Upper lobe of left lung (tissue), 6 donors: ENCODE results near the gene NAV2. TPM values are rescaled to one million over a fixed set of nuclear protein-coding genes. Genes with fewer than 3 reads are reported as not detected.

ENCODE experiments used
- ATAC-seq, 2 donors: fragments of 200-7000 bp; cut with Tn5 transposase; one replicate each; pipeline ENCODE4 v1.9.1; 2022; ENCODE audit warnings: mild to moderate bottlenecking in 2 of 2, moderate library complexity in 2 of 2; ENCODE audit not compliant: low FRiP score in 2 of 2
- DNase-seq, 2 donors: peaks; one replicate each; pipeline ENCODE4 v3.0.0-alpha.2; 2019 to 2020
- H3K27ac ChIP-seq, 4 donors: fragments of 200-600 bp; sonication (generic); one replicate each; pipeline ENCODE4 v1.5.1; 2016 to 2019
- H3K27me3 ChIP-seq, 4 donors: fragments of 200-600 bp; sonication (generic); one replicate each; pipeline ENCODE4 v1.5.1; 2017 to 2019
- H3K36me3 ChIP-seq, 4 donors: fragments of 200-600 bp; sonication (generic); one replicate each; pipeline ENCODE4 v1.5.1; 2016 to 2019
- H3K4me1 ChIP-seq, 4 donors: fragments of 200-600 bp; sonication (generic); one replicate each; pipeline ENCODE4 v1.5.1; 2018 to 2019
- H3K4me3 ChIP-seq, 4 donors: fragments of 200-600 bp; sonication (generic); one replicate each; pipeline ENCODE4 v1.5.1; 2017 to 2019; ENCODE audit warnings: mild to moderate bottlenecking in 2 of 4, moderate library complexity in 1 of 4
- H3K9me3 ChIP-seq, 4 donors: fragments of 200-600 bp; sonication (generic); one replicate each; pipeline ENCODE4 v1.5.1; 2018 to 2019
- CTCF ChIP-seq, 6 experiments: fragments of 450-650 bp in 4 of 6; fragments of 200-600 bp in 2 of 6; sonication (generic) in 2 of 6; IDR thresholded peaks; one replicate each; pipeline ENCODE4 v1.5.1; 2016 to 2019; ENCODE audit warnings: antibody characterized with exemption in 6 of 6
- EP300 ChIP-seq, 4 donors: sonication (generic); formaldehyde crosslinking; IDR thresholded peaks; one replicate each; pipeline ENCODE4 v1.5.1; 2017; ENCODE audit warnings: antibody characterized with exemption in 4 of 4, control low read depth in 2 of 4
- POLR2A ChIP-seq, 4 donors: fragments of 450-650 bp; IDR thresholded peaks; one replicate each; pipeline ENCODE4 v1.5.1; 2016 to 2017; ENCODE audit warnings: antibody characterized with exemption in 4 of 4, mild to moderate bottlenecking in 2 of 4
- POLR2AphosphoS5 ChIP-seq, 2 donors: sonication (generic); formaldehyde crosslinking; IDR thresholded peaks; one replicate each; pipeline ENCODE4 v1.5.1; 2017; ENCODE audit warnings: antibody characterized with exemption in 2 of 2
- WGBS, 2 donors: methylation state at CpG; one replicate each; pipeline ENCODE4 v1.1.5; 2017 to 2018; 5-methylcytosine and 5-hydroxymethylcytosine counted together
- small RNA-seq, 4 donors: library from RNA; depleted of rRNA; stranded (forward); fragments of <200 nt; gene quantifications; one replicate each; pipeline ENCODE3, GENCODE V24; 2016
- total RNA-seq, 6 donors: library from RNA; depleted of rRNA in 4 of 6; stranded (reverse); fragments of >200 nt in 4 of 6; gene quantifications; one replicate each; pipeline versions ENCODE4 v1.1.0 to v1.2.1, GENCODE V29; 2016 to 2021
- donor health status: DM: no; HTN: no; CAD: no; lungs with moderate emphysema.
- donor health status: DM: no; HTN: yes; CAD: no; lungs with severe emphysema.

The NAV2 gene
- total RNA-seq, 6 donors from 2014 or later, result 40.5 to 61.4 (median 52.3) TPM

GRCh38 chr11:20163783-20164481 is 451.3 kb downstream of the NAV2 start:
- peaks cover 9 to 23% (median 16%) of the 10 kb centered on the region in 4 donors for H3K4me1 ChIP-seq
- H3K27me3 ChIP-seq, result peaks cover 0 to 66% (median 30%) of the 10 kb centered on the region in 4 donors
- no peak for TF ChIP-seq POLR2AphosphoS5 (IDR thresholded peaks at IDR 0.05)
- no peak for TF ChIP-seq CTCF (IDR thresholded peaks at IDR 0.05)
- TF ChIP-seq EP300 (IDR thresholded peaks at IDR 0.05), result no peak
- no peak for TF ChIP-seq POLR2A (IDR thresholded peaks at IDR 0.05)
- no peaks in the 10 kb centered on the region for H3K9me3 ChIP-seq
- no peak overlapping the region for H3K27ac ChIP-seq
- no peak for DNase-seq
- no peaks in the 10 kb centered on the region for H3K36me3 ChIP-seq
- 8 to 10% methylated on average over 19 to 26 of the region's 26 CpGs for WGBS, 2 donors
- peak overlapping the region in 1 of 4 donors; percentile 17 for H3K4me3 ChIP-seq
- ATAC-seq, result no peak

Small RNA genes lying within 50 kb of the gene (small RNA-seq; reads per million reads assigned to genes)
- 0 reads per million in 4 donors for gene MIR4694
